Measurements from ENCODE around the gene SPDYE18.
"Not testable (repeated sequence)": the region's sequence is repeated elsewhere in the genome, so short reads cannot be mapped to it uniquely, and the experiment has no call there.

SPDYE18 gene

GRCh38 chr7:77005461-77006057 is 56.8 kb downstream of the SPDYE18 start:
- not testable (repeated sequence) for DNase-seq

GRCh38 chr7:77004151-77004550 is 58.2 kb downstream of the SPDYE18 start:
- DNase-seq = not testable (repeated sequence)

DNA sequence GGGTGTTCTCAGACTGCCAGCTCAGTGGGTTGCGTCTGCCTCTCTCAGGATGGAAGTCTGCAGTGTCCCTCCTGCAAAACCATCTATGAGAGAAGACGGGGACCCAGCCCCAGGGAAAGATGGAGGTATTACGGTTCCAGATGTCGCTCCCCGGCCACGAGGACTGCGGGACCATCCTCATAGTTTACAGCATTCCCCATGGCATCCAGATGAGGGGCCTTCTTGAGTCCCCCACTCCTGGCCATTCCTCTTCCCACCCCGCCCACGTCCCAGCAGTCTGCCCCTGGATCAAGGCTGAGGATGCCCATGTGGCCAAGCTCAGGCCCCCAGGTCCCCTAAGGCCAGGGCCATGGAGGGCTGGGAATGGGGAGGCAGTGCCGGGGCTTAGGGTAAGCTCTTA is 59.1 kb downstream of the SPDYE18 start:
- DNase-seq = not testable (repeated sequence)

DNA sequence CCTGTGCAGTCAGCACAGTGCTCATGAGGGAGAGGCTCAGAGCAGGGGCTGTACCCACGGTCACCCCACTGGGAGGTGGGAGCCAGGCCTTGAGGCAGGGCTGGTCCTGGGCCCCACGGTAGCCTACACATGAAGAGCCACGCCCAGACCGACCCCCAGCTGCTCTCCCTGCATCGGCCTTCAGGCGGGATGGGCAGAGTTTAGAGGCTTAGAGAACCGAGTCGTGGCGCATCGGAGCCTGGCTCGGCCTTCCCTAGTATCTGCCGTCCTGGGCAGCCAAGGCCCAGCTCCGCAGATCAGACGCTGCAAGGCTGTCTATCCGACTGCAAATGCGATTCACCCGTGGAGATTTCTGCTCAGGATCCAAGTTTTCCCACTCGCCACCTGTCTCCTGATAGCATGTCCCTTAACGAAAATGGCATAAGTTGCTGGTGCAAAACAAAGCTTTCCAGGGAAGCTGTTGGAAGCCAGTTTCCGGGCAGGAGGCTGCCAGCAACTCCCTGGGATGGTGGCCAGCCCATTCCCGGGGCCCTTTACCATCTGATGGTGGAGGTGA is 59.6 kb downstream of the SPDYE18 start:
- DNase-seq = not testable (repeated sequence)

DNA sequence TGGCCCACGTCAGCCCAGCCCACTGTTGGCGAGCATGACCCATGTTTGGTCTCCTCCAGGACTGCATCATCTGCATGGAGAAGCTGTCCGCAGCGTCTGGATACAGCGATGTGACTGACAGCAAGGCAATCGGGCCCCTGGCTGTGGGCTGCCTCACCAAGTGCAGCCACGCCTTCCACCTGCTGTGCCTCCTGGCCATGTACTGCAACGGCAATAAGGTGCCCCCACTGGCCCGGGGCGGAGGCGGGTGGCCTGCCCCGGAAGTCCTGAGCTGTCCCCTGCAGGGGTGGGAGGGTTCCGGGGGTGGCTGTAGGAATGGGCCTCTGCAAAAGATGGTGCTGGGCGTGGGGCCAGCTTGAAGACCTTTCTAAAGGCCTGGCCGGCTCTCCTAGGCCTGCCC is 60.3 kb downstream of the SPDYE18 start:
- DNase-seq = not testable (repeated sequence)
